ENCODE results near the gene PLCL1.
"Not testable (repeated sequence)": the region's sequence is repeated elsewhere in the genome, so short reads cannot be mapped to it uniquely, and the experiment has no call there.

Gene PLCL1

DNA sequence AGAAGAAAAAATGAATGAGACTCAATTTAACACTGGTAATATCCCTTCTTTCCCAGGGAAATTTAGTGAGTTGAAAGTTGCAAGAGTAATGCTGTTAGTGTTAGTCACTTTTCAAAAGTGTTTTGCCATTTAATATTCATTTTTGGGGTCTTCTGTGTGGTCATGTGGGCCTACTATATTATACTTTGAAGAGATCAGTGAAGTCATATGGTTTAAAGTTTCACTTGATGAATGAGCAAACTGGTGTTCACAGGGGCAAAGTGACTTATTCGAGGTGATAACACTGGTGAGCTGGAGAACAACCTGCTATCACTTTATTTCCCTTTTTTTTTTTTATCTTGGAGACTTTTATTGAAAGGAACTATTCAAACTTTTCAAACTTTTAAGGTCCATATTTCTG is 196.0 kb downstream of the PLCL1 start:
- no peak for DNase-seq (ENCODE audit: low spot score)

- DNase-seq (ENCODE audit: low spot score), result no peak
Measured at GRCh38 chr2:198004173-198004572, 199.8 kb downstream of the PLCL1 start.

- no peak for DNase-seq (ENCODE audit: low spot score)
Measured at GRCh38 chr2:198004921-198005829, 200.8 kb downstream of the PLCL1 start.

GRCh38 chr2:198006733-198007132 is 202.3 kb downstream of the PLCL1 start:
- DNase-seq (ENCODE audit: low spot score), result no peak

- no peak for DNase-seq (ENCODE audit: low spot score)
Measured at GRCh38 chr2:198008230-198008629, 203.8 kb downstream of the PLCL1 start.

- no peak for DNase-seq (ENCODE audit: low spot score)
Measured at GRCh38 chr2:198012025-198012424, 207.6 kb downstream of the PLCL1 start.

DNA sequence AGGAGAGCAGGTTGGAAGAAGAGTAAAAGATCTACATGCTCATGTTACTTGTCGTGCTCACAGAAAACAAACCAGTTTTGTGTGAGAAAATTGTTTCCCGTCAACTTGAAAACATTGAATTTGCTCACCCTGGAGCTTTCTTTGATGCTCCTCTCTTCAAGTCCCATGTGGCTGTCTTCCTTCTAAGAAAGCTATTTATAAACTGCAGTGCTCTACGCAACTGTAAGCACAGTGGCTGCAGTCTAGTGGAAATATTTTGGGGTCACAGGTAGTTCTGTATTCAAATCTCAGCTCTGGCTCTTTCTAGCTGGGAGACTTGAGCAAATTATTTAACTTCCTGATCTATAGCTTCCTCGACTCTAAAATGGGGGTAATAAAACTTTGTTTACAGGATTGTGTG is 211.8 kb downstream of the PLCL1 start:
- no peak for DNase-seq (ENCODE audit: low spot score)

DNA sequence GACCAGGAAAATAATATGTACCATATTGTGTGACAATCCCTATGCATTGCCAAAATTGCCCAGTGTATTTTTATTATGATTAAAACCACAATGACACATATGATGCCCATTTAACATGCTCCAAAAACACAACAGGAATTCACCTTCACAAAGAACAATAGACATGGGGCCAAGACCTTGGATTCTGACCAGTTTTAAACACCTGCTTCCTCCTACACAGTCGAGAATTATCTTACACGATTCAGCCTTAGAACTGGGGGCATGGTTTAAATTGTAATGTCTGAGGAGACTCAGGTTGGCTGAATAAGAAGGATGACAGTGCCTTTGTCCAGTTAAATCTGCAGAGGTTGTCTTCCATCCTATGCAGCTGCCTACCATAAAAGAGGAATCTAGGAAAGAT is 212.7 kb downstream of the PLCL1 start:
- no peak for DNase-seq (ENCODE audit: low spot score)

DNA sequence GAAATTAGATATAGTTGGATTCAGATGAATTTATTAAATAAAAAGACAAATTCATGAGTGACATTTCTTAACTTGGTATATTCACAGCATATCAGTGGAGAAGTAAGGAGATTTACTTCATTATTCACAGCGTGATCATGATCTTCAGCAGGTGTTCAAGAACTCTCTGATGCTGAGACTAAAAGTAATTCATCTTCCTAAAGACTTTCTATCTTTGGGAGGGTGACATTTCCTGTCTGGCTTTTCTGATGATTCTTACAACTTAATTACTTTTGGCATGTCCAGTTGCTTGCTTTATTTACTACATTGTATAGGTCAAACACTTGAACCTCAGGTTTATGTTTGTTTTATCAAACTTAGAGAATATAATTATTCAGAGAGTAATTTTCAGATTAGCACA is 224.6 kb downstream of the PLCL1 start:
- no peak for DNase-seq (ENCODE audit: low spot score)

DNA sequence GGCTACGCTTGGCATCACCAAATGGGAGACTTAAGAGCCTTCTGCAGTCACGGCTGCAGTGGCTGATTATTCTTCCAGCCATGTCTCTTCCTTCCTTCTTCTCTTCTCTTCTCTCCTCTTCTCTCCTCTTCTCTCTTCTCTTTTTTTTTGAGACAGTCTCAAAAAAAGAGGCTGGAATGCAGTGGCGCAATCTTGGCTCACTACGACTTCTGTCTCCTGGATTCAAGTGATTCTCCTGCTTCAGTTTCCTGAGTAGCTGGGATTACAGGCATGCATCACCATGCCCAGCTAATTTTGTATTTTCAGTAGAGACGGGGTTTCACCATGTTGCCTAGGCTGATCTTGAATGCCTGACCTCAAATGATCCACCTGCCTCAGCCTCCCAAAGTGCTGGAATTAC is 225.2 kb downstream of the PLCL1 start:
- DNase-seq (ENCODE audit: low spot score), result not testable (repeated sequence)

- DNase-seq (ENCODE audit: low spot score), result no peak
Measured at GRCh38 chr2:198033626-198034025, 229.2 kb downstream of the PLCL1 start.

DNA sequence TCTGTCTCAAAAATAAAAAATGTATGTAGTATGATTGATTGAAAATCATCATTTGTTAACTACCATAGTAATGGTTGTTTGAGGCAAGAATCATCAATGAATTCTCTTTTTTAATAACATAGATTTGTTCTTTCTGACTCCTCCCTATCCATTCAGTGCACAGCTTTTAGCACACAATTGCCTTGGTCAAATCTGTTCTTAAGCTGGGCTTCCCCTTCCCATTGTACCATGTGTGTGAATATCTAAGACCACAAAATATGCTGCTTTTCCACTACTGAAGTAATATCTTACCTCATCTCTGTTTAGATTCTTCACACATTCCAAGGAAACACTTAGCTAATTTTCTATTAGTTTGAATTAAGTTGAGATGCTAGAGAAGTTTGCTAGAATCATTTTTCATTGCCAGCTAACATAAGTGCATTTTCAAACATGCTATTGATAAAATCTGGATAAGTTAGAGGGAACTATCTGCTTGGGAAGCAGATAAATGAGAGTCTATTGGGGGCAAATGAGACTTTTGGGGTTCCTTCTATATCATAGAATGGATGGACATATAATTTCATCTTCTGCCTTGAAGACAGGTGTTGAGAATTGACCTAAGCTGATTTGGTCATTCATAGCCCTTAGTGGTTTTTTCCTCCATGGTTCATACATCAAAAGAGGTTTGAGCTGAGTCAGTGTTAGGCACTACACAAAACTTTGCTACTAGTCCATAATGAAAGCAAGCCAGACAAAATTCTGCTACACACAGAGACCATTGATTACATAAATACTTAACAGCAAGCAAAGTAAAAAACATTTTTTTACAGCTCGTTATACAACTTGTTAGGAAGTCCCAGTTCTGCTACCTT is 231.9 kb downstream of the PLCL1 start:
- DNase-seq (ENCODE audit: low spot score), result no peak

DNA sequence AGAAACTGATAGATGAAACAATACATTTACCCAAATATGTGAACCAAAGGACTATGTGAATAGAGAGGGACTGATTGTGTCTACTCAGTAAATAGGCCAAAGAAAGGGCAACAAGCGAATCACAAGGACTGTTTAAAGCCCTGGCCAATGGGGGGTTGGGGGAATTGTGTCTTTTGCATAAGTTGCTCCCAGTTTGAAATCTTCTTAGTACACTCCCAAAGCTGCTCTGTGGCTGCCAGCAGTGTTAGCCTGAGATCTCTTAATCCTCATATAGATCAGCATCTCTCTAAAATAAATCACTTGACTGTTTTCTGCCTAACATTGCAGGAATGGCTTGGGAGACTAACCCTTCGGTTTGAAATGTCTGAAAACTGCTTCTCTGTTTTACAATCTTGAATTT is 236.4 kb downstream of the PLCL1 start:
- DNase-seq (ENCODE audit: low spot score), result no peak

DNA sequence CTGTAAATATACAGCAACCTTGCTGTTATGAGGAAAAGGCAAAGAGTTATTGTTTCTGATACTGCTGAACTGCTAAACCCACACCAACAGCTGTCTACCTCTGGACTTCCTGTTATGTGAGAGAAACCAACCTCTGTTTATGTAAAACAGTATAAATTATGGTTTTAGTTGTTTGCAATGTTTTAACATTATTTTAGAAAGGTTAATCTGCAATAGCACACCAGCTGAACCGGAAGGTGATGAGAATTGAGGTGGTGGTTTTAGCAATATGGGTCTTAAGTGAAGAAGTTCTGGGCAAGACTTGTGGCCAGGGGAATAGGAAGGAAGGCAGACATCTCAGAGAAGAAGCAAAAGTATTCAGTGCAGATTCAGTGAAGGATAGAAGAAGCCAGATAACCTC is 237.8 kb downstream of the PLCL1 start:
- DNase-seq (ENCODE audit: low spot score), result no peak

- DNase-seq (ENCODE audit: low spot score), result no peak
Measured at GRCh38 chr2:198044777-198045176, 240.4 kb downstream of the PLCL1 start.

DNA sequence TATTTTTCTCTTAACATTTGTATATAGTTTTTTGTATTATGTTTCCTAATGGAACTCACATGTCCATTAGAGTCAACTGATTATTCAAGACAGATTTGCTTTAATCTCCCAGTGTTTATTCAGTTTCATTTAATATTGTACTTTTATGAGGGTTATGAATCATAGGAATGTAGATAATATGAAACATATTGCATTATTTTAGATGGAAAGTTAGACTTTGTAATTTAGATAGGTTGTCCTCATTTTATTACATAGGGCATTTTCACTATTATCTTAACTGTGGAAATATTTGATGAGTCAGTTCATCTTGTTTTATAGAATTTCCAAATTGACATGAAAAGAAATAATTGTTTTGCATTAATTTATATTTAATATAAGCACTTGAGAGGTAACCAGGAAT is 240.8 kb downstream of the PLCL1 start:
- DNase-seq (ENCODE audit: low spot score), result no peak

GRCh38 chr2:198052741-198053140 is 248.3 kb downstream of the PLCL1 start:
- no peak for DNase-seq (ENCODE audit: low spot score)

GRCh38 chr2:198053148-198053547 is 248.8 kb downstream of the PLCL1 start:
- no peak for DNase-seq (ENCODE audit: low spot score)

- DNase-seq (ENCODE audit: low spot score), result no peak
Measured at GRCh38 chr2:198053776-198054175, 249.4 kb downstream of the PLCL1 start.

GRCh38 chr2:198054299-198054698 is 249.9 kb downstream of the PLCL1 start:
- DNase-seq (ENCODE audit: low spot score), result peak; percentile 36

DNA sequence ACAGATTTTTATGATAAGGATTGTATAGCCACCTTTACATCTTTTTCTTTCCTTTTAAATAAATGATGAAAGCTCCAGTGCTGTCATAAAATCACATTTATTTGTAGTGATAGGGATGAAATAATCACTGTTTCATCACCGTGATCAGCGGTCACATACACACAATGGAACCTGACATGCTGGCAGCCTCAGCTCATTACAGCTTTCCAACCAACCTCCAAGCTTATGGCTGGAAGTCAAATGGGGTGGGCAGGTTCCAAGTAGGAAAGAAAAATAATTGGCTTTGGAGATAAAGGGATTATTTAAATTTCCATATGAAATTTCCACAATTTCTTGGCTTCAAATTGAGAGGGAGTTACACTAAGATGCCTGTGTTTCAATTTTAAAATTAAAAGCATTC is 251.3 kb downstream of the PLCL1 start:
- DNase-seq (ENCODE audit: low spot score), result no peak

GRCh38 chr2:198056836-198057235 is 252.4 kb downstream of the PLCL1 start:
- DNase-seq (ENCODE audit: low spot score), result no peak

DNA sequence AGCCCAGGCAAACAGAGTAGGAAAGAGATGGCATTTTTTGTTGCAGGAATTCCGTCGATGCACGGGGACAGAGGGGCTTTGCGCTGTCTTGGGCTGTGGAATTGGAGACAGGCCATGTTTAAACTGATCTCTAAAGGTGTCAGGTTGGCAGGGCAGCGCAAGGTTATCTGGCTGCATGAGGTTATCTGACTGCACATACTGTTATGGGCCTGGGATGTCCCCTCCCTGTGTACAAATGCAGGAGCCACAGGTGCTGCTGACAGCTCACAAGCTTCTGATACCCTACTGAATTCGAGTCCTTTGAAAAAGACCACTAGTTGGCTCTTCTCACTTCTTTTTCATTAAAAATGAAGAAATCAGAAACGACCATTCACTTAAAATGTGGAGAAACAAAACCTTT is 255.4 kb downstream of the PLCL1 start:
- DNase-seq (ENCODE audit: low spot score), result no peak
